Measurements from ENCODE around the gene FARS2.

Gene FARS2

DNA sequence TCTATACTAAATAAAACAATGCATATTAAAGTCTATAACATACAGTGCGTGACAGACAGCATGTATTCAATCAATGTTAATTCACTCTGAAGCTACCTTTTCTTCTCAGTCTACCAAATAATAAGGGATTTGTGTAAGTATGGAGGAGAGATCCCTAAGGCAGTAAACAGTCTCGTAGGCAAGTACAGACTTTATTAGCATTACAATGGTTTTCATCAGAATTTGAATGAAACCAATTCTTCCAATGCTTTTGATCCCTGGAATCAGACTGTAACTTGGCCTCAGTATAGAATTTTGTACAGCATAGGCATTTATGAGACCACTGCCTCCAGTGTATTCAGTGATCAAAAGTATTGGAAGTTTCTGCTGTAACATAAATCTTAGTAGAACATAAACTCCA is 20.1 kb upstream of the FARS2 start:
- Histone ChIP-seq H3K4me3 (ENCODE audit: low read depth in 1 of 2, low read length in 1 of 2) (no peak overlapping the region), H3K27ac (no peak overlapping the region), H3K9me3 (no peaks in the 10 kb centered on the region), H3K4me1 (ENCODE audit: control insufficient read depth in 1 of 2, insufficient read depth in 1 of 2, low read depth in 1 of 2, low read length in 1 of 2) (no peaks in the 10 kb centered on the region), H3K36me3 (no peaks in the 10 kb centered on the region), H3K27me3 (no peaks in the 10 kb centered on the region)
- TF ChIP-seq, protein P1, sequence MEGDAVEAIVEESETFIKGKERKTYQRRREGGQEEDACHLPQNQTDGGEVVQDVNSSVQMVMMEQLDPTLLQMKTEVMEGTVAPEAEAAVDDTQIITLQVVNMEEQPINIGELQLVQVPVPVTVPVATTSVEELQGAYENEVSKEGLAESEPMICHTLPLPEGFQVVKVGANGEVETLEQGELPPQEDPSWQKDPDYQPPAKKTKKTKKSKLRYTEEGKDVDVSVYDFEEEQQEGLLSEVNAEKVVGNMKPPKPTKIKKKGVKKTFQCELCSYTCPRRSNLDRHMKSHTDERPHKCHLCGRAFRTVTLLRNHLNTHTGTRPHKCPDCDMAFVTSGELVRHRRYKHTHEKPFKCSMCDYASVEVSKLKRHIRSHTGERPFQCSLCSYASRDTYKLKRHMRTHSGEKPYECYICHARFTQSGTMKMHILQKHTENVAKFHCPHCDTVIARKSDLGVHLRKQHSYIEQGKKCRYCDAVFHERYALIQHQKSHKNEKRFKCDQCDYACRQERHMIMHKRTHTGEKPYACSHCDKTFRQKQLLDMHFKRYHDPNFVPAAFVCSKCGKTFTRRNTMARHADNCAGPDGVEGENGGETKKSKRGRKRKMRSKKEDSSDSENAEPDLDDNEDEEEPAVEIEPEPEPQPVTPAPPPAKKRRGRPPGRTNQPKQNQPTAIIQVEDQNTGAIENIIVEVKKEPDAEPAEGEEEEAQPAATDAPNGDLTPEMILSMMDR (IDR thresholded peaks at IDR 0.05) = no peak

- Histone ChIP-seq H3K36me3 (no peaks in the 10 kb centered on the region), H3K4me1 (ENCODE audit: control insufficient read depth in 1 of 2, insufficient read depth in 1 of 2, low read depth in 1 of 2, low read length in 1 of 2) (no peaks in the 10 kb centered on the region), H3K4me3 (ENCODE audit: low read depth in 1 of 2, low read length in 1 of 2) (no peak overlapping the region), H3K9me3 (no peaks in the 10 kb centered on the region), H3K27ac (no peak overlapping the region), H3K27me3 (no peaks in the 10 kb centered on the region)
- TF ChIP-seq, protein P1 (IDR thresholded peaks at IDR 0.05) = no peak
These were observed 18.2 kb upstream of the FARS2 start for GRCh38 chr6:5243069-5243468.

GRCh38 chr6:5246141-5247097 is 14.9 kb upstream of the FARS2 start:
- H3K27me3 ChIP-seq = no peaks in the 10 kb centered on the region
- H3K4me1 ChIP-seq (ENCODE audit: control insufficient read depth in 1 of 2, insufficient read depth in 1 of 2, low read depth in 1 of 2, low read length in 1 of 2) = no peaks in the 10 kb centered on the region
- no peaks in the 10 kb centered on the region for H3K9me3 ChIP-seq
- H3K4me3 ChIP-seq (ENCODE audit: low read depth in 1 of 2, low read length in 1 of 2) = no peak overlapping the region
- TF ChIP-seq, protein P1 (IDR thresholded peaks at IDR 0.05) = no peak
- H3K36me3 ChIP-seq = no peaks in the 10 kb centered on the region
- H3K27ac ChIP-seq = no peak overlapping the region

DNA sequence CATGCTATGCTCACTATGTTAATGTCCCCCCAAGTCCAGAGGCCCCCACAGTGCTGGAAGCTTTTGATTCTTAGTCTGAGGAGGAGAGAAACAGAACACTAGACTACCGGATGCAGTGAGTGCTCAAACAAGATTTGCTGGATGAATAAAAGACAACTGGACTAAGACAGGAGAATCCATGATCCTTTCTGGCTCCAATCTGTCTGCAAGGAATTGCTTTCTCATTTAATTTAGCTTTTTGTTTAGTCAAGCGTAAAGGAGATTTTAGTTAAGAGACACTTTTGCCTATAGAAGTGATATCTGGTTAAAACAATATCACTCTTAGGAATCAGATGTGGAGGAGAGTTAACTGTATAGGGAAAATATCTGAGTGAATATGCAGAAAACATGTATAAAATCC is 14.1 kb upstream of the FARS2 start:
- Histone ChIP-seq H3K36me3 (no peaks in the 10 kb centered on the region), H3K27ac (no peak overlapping the region), H3K4me3 (ENCODE audit: low read depth in 1 of 2, low read length in 1 of 2) (no peak overlapping the region), H3K27me3 (no peaks in the 10 kb centered on the region), H3K9me3 (no peaks in the 10 kb centered on the region), H3K4me1 (ENCODE audit: control insufficient read depth in 1 of 2, insufficient read depth in 1 of 2, low read depth in 1 of 2, low read length in 1 of 2) (no peaks in the 10 kb centered on the region)
- TF ChIP-seq, protein P1 (IDR thresholded peaks at IDR 0.05) = no peak

- no peak overlapping the region for H3K27ac ChIP-seq
- TF ChIP-seq, protein P1 (IDR thresholded peaks at IDR 0.05) = no peak
- H3K4me3 ChIP-seq (ENCODE audit: low read depth in 1 of 2, low read length in 1 of 2) = no peak overlapping the region
- H3K36me3 ChIP-seq = no peaks in the 10 kb centered on the region
- H3K4me1 ChIP-seq (ENCODE audit: control insufficient read depth in 1 of 2, insufficient read depth in 1 of 2, low read depth in 1 of 2, low read length in 1 of 2) = no peaks in the 10 kb centered on the region
- H3K9me3 ChIP-seq = no peaks in the 10 kb centered on the region
- no peaks in the 10 kb centered on the region for H3K27me3 ChIP-seq
These were observed 12.8 kb upstream of the FARS2 start for GRCh38 chr6:5248302-5249098.

Data from neutrophil (primary cell).